GM21825 (cell line): ENCODE results near the gene VCL.
"Not testable (repeated sequence)": the region's sequence is repeated elsewhere in the genome, so short reads cannot be mapped to it uniquely, and the experiment has no call there.

ENCODE experiments used
- ATAC-seq: cut with Tn5 transposase; IDR thresholded peaks from one replicate; pipeline ENCODE4 v1.9.1; 2021; ENCODE audit warnings: mild to moderate bottlenecking, moderate library complexity; ENCODE audit not compliant: unreplicated experiment

VCL gene

DNA sequence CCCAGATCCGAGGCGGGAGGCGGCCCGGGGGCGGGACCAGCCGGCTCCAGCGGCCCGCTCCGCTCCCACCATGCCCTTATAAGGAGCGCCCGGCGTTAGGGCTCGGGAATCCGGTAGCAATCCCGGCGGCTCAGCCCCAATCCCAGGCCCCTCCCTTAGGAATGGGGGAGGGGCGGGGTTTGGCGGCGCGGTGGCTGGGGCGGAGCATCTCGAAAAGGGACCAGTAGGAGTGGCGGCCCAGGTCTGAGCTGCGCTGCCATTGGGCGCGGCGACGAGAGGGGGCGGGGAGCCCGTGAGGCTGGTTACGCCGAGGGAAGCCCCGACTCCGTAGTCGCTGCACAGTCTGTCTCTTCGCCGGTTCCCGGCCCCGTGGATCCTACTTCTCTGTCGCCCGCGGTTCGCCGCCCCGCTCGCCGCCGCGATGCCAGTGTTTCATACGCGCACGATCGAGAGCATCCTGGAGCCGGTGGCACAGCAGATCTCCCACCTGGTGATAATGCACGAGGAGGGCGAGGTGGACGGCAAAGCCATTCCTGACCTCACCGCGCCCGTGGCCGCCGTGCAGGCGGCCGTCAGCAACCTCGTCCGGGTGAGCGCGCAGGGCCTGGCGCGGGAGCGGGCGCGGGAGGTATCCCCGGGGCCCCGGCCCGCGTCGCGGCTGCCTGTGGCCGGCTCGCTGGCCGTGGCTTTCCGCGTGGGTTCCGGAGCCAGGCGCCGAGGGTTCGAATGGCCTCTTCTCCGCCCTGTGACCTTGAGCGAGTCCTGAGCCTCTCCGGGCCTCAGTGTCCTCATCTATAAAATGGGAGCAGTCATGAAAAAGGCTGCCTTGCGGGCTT lies at the start of gene VCL:
TSS of gene VCL (plus strand) at position 330 of the 836 bp plus-strand sequence. CDS start at position 422, 92 bp downstream.
- peak; percentile 92 for ATAC-seq

GRCh38 chr10:73948947-73949633 lies 48.8 kb upstream of the VCL start:
- ATAC-seq, result no peak

- no peak for ATAC-seq
Observed at GRCh38 chr10:73950155-73950948, 47.6 kb upstream of the VCL start.

GRCh38 chr10:73953665-73954064 lies 44.3 kb upstream of the VCL start:
- ATAC-seq, result no peak

DNA sequence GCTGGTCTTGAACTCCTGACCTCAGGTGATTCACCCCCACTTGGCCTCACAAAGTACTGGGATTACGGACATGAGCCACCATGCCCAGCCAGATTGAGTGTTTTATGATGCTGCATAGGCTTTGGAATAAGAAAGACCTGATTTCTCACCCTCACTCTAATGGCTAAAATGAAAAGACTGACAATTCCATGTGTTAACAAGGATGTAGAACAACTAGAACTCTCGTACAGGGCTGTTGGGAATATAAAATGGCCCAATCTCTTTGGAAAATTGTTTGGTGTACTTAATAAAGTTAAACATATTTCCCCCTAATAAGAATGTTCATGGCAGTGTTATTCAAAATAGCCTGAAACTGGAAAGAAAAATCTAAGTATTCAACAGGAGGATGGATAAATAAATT lies 43.2 kb upstream of the VCL start:
- ATAC-seq, result no peak

GRCh38 chr10:73955719-73956118 lies 42.2 kb upstream of the VCL start:
- no peak for ATAC-seq

DNA sequence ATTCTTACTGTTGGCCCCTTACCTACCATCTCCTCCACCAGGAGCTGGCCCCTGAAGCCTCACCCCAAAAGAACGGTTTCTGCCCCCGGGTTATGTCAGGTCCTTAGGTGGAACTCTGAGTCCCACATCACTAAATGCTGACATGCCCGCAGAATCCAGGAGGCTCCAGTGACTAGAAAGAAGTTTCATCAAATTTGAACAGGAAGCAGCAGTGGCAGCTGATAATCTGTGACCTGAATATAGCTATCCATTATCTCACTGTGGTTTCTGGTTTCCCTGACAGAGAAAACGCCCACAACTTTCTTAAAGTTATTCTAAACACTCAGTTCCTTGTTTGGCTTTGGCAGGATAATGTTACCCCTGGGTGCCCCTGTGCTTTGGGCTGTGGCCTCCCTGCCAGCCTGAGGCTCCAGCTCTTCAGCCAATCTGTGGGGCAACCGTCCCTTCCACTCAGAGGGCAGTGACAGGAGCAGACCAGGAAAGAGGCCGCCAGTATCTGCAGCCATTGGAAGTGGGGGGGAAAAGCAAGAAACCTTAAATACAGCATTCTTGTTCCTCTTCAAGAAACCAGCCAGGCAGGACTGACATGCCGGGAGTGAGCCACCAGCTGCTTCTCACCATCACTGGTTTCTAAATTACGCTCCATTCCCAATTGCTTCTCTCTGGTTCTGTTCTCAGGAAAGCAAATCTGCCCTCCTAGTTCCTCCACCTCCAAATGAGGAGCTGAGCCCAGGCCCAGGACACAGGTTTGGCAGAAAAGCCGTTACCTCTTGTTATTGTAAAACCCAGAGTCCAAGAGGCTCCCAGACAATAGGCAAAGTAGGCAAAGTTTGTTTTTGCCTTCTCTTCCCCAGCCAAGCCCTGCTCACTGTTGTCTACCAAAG lies 41.2 kb upstream of the VCL start:
- peak; percentile 43 for ATAC-seq

GRCh38 chr10:73959484-73960243 lies 38.3 kb upstream of the VCL start:
- no peak for ATAC-seq

DNA sequence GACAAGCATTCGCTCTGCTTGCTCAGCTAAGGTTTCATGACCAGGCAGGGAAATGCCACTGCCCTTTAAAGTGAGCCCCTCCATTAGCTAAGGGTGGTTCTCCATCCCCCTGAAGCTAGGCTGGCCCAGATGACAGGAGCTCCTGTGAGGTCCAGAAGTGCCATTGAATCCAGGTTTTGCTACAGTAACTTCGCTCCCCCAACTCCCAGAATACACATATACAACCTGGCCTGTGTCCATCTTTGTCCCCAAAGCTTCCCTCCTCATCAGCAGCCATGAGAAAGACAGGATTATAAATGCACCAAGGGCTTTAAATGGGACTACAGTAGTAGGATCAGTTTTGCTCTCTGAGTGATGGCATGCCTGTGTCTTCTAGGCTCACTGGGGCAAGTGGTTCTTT lies 35.5 kb upstream of the VCL start:
- ATAC-seq, result no peak

DNA sequence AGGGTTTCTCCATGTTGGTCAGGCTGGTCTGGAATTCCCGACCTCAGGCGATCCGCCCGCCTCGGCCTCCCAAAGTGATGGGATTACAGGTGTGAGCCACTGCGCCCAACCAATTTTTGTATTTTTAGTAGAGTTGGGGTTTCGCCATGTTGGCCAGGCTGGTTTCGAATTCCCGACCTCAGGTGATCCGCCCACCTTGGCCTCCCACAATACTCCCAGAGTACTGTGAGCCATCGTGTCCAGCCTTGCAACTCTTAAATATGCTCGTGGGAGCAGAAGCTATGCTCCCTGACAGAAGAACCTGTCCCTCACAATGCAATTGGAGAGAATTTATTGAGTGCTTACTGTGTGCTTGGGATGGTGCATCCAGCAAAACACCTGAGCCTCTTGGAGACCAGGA lies 34.4 kb upstream of the VCL start:
- not testable (repeated sequence) for ATAC-seq

- ATAC-seq, result no peak
Observed at GRCh38 chr10:73964743-73965142, 33.2 kb upstream of the VCL start.

- ATAC-seq, result not testable (repeated sequence)
Observed at GRCh38 chr10:73965267-73965889, 32.5 kb upstream of the VCL start.

GRCh38 chr10:73965890-73966768 lies 31.8 kb upstream of the VCL start:
- no peak for ATAC-seq

- no peak for ATAC-seq
Observed at GRCh38 chr10:73967022-73967429, 30.9 kb upstream of the VCL start.

DNA sequence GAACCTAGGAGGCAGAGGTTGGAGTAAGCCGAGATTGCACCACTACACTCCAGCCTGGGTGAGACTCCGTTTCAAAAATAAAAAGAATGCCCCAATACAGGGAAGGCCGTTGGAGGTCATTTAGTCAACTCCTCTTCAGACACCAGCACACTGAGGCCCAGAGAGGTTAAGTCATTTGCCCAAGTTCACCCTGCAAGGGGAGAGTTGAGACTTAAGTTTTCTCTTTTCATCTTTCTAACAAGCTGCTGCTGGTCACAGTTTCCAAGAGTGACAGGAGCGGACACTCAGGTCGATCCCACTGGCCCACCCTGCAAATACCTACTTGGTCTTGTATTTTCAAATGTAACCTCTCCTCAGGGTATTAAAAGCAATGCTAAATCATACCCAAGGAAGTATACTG lies 30.4 kb upstream of the VCL start:
- no peak for ATAC-seq

GRCh38 chr10:73968098-73968521 lies 29.8 kb upstream of the VCL start:
- ATAC-seq, result no peak

- ATAC-seq, result no peak
Observed at GRCh38 chr10:73969224-73969841, 28.6 kb upstream of the VCL start.

GRCh38 chr10:73970845-73971244 lies 27.1 kb upstream of the VCL start:
- ATAC-seq, result no peak
